GM12878 (cell line): Measurements from ENCODE around the gene CA10. TPM values are rescaled to one million over a fixed set of nuclear protein-coding genes. Genes with fewer than 3 reads are reported as not detected.

ENCODE experiments used
- ATAC-seq: fragments of 200-7000 bp; cut with Tn5 transposase; 3 replicates; pipeline ENCODE4 v1.9.1; 2020; ENCODE audit warnings: mild to moderate bottlenecking, moderate library complexity
- BruUV-seq: library from RNA; stranded (reverse); fragments of 400-500 nt; replicated peaks from 2 replicates; lab custom pipeline; 2021; lab: Mats Ljungman, UMichigan
- CTCF ChIA-PET: fragments of 300-600 bp; sonication (Branson Sonifier 250); formaldehyde crosslinking; extraction: SDS; loops from one replicate; lab custom pipeline; 2021; ENCODE audit warnings: inconsistent platforms; lab: Yijun Ruan, JAX
- POLR2A ChIA-PET: fragments of 350-600 bp; formaldehyde crosslinking; extraction: SDS; loops from one replicate; lab custom pipeline; 2021; ENCODE audit warnings: inconsistent platforms; lab: Charles Lee
- RAD21 ChIA-PET: fragments of 300-600 bp; sonication (Branson Sonifier 250); formaldehyde crosslinking; loops from one replicate; lab custom pipeline; 2023; ENCODE audit warnings: antibody characterized with exemption; ENCODE audit not compliant: unreplicated experiment; lab: Charles Lee
- SMC1A ChIA-PET: fragments of 300-600 bp; sonication (Branson Sonifier 250); formaldehyde crosslinking; loops from one replicate; lab custom pipeline; 2023; ENCODE audit not compliant: unreplicated experiment, uncharacterized antibody; lab: Charles Lee
- DNase-seq: peaks from one replicate; pipeline ENCODE4 v3.0.0-alpha.2; 2011; ENCODE audit warnings: low read depth, low spot score
- FAIRE-seq: peaks from 3 replicates; lab custom pipeline; 2011; peaks lifted over from hg19 to GRCh38; lab: Jason Lieb, UNC
- H2AFZ ChIP-seq: 2 replicates; pipeline ENCODE4 v1.6.0; 2011; ENCODE audit warnings: low read depth, low read length, control low read depth; ENCODE audit not compliant: control insufficient read depth
- H3K27ac ChIP-seq: 2 replicates; pipeline ENCODE4 v1.5.1; 2011; ENCODE audit warnings: control low read depth; ENCODE audit not compliant: control insufficient read depth, insufficient read depth
- H3K27me3 ChIP-seq, 2 experiments: replicated peaks in 1 of 2; 2 replicates each; pipeline versions ENCODE4 v1.6.0 to v1.6.1; 2011; ENCODE audit warnings: low read length in 1 of 2; ENCODE audit not compliant: control insufficient read depth in 2 of 2, insufficient read depth in 2 of 2
- H3K36me3 ChIP-seq, 2 experiments: 2 replicates each; pipeline ENCODE4 v1.5.1; 2011; ENCODE audit warnings: low read length in 1 of 2; ENCODE audit not compliant: control insufficient read depth in 2 of 2, insufficient read depth in 2 of 2
- H3K4me1 ChIP-seq: 2 replicates; pipeline ENCODE4 v1.6.1; 2011; ENCODE audit warnings: mild to moderate bottlenecking, low read length, moderate library complexity, mixed read lengths; ENCODE audit not compliant: control insufficient read depth, insufficient read depth
- H3K4me2 ChIP-seq: 2 replicates; pipeline ENCODE4 v1.6.0; 2011; ENCODE audit warnings: control low read depth; ENCODE audit not compliant: control insufficient read depth, insufficient read depth
- H3K4me3 ChIP-seq: fragments of 200-600 bp; sonication (generic); 2 replicates; pipeline ENCODE4 v1.5.1; 2016
- H3K79me2 ChIP-seq: 2 replicates; pipeline ENCODE4 v1.6.0; 2011; ENCODE audit warnings: low read length; ENCODE audit not compliant: control insufficient read depth, insufficient read depth
- H3K9ac ChIP-seq: 2 replicates; pipeline ENCODE4 v1.8.0; 2011; ENCODE audit warnings: low read length, control low read depth, mixed read lengths; ENCODE audit not compliant: control insufficient read depth, insufficient read depth
- H3K9me3 ChIP-seq: replicated peaks from 3 replicates; pipeline ENCODE4 v1.5.1; 2011; ENCODE audit warnings: mild to moderate bottlenecking, low read length; ENCODE audit not compliant: control insufficient read depth, insufficient read depth
- H4K20me1 ChIP-seq: 2 replicates; pipeline ENCODE4 v1.6.0; 2011; ENCODE audit not compliant: control insufficient read depth, insufficient read depth
- BMI1 ChIP-seq: fragments of 450-650 bp; IDR thresholded peaks from 2 replicates; pipeline ENCODE4 v1.6.1; 2016; ENCODE audit warnings: mild to moderate bottlenecking, moderate library complexity, borderline replicate concordance
- CBFB ChIP-seq: IDR thresholded peaks from 2 replicates; pipeline ENCODE4 v1.6.1; 2016; ENCODE audit warnings: antibody characterized with exemption, low read depth
- CHD1 ChIP-seq: IDR thresholded peaks from 2 replicates; pipeline ENCODE4 v1.6.1; 2012; ENCODE audit warnings: low read depth, low read length, improper control_type of control experiment
- CREB1 ChIP-seq: IDR thresholded peaks from 2 replicates; pipeline ENCODE4 v1.6.1; 2012; ENCODE audit warnings: low read depth, mild to moderate bottlenecking, inconsistent platforms
- EED ChIP-seq: sonication (generic); IDR thresholded peaks from 2 replicates; pipeline ENCODE4 v1.6.1; 2016; ENCODE audit warnings: antibody characterized with exemption, low read depth
- EP300 ChIP-seq, 2 experiments: fragments of 150-350 bp in 1 of 2; IDR thresholded peaks; 2 replicates each; pipeline ENCODE4 v1.6.1; 2011 to 2012; ENCODE audit warnings: low read depth in 2 of 2, low read length in 2 of 2, borderline replicate concordance in 1 of 2, improper control_type of control experiment in 1 of 2, inconsistent platforms in 1 of 2; ENCODE audit not compliant: control insufficient read depth in 1 of 2
- FOS ChIP-seq: IDR thresholded peaks from 3 replicates; pipeline ENCODE4 v1.6.1; 2011; ENCODE audit warnings: borderline replicate concordance; ENCODE audit not compliant: insufficient read length; ENCODE audit errors: extremely low read depth
- FOXK2 ChIP-seq: fragments of 450-650 bp; IDR thresholded peaks from 2 replicates; pipeline ENCODE4 v1.6.1; 2017; ENCODE audit warnings: mild to moderate bottlenecking, moderate library complexity
- RUNX3 ChIP-seq: IDR thresholded peaks from 2 replicates; pipeline ENCODE4 v1.6.1; 2012; ENCODE audit warnings: low read length, inconsistent platforms
- SMARCA5 ChIP-seq: fragments of 450-650 bp; IDR thresholded peaks from 2 replicates; pipeline ENCODE4 v1.6.1; 2017; ENCODE audit warnings: mild to moderate bottlenecking
- SP1 ChIP-seq: IDR thresholded peaks from one replicate; pipeline ENCODE4 v1.6.1; 2011; ENCODE audit warnings: low read depth, low read length
- STAT1 ChIP-seq: fragments of 450-650 bp; conservative IDR thresholded peaks from 2 replicates; pipeline ENCODE4 v1.6.1; 2014; ENCODE audit warnings: antibody characterized with exemption, mild to moderate bottlenecking
- ZNF622 ChIP-seq: fragments of 450-650 bp; IDR thresholded peaks from 2 replicates; pipeline ENCODE4 v1.6.1; 2017; ENCODE audit warnings: mild to moderate bottlenecking, inconsistent platforms
- WGBS: methylation state at CpG from one replicate; pipeline ENCODE4 v1.1.6; 2016; ENCODE audit warnings: low lambda C conversion rate; ENCODE audit not compliant: insufficient replicate concordance, insufficient coverage; ENCODE audit errors: missing lambda C conversion rate; 5-methylcytosine and 5-hydroxymethylcytosine counted together
- in situ Hi-C: fragments of 300-500 bp; cut with MboI; formaldehyde crosslinking; loops from 9 replicates; pipeline ENCODE4 v1.14.3; 2018; ENCODE audit warnings: mixed read lengths
- intact Hi-C: fragments of 100-400 bp; cut with micrococcal nuclease; formaldehyde crosslinking; loops from one replicate; pipeline ENCODE4 v1.14.2; 2022; ENCODE audit not compliant: unreplicated experiment
- polyA plus RNA-seq, 11 experiments: library from polyadenylated mRNA; depleted of rRNA in 4 of 11; unstranded in 6 of 11; stranded (reverse) in 5 of 11; fragments of >200 nt; fragmentation: Nextera tagmentation in 4 of 11; fragmentation: Illumina TruSeq in 1 of 11; extraction: Ambion mirVana in 4 of 11; extraction: Trizol in 1 of 11; gene quantifications; 1 replicate in 1 of 11; 2 replicates in 10 of 11; pipeline versions ENCODE4 v1.2.1 to v1.2.3, GENCODE V29; 2011 to 2016; ENCODE audit warnings: inconsistent platforms in 2 of 11, missing spikeins in 2 of 11, low read depth in 1 of 11
- total RNA-seq, 4 experiments: library from RNA; depleted of rRNA in 3 of 4; stranded (reverse); fragments of >200 nt in 3 of 4; fragmentation: Illumina TruSeq in 1 of 4; extraction: Trizol in 1 of 4; gene quantifications; 2 replicates each; pipeline versions ENCODE4 v1.2.1 to v1.2.3, GENCODE V29; 2013 to 2021
- TF ChIP-seq, protein P1 (sequence below): IDR thresholded peaks from 2 replicates; pipeline ENCODE4 v1.6.1; 2012; ENCODE audit warnings: improper control_type of control experiment, low read depth, low read length; ENCODE audit not compliant: insufficient replicate concordance
- TF ChIP-seq, protein P2 (sequence below): IDR thresholded peaks from 2 replicates; pipeline ENCODE4 v1.6.1; 2011; ENCODE audit warnings: low read depth, low read length, improper control_type of control experiment, borderline replicate concordance

CA10 gene
- total and polyA plus RNA-seq, 10 of the 15 experiments (the other 5 are each of a cell fraction or from before 2014, with no cell fraction given): not detected

DNA sequence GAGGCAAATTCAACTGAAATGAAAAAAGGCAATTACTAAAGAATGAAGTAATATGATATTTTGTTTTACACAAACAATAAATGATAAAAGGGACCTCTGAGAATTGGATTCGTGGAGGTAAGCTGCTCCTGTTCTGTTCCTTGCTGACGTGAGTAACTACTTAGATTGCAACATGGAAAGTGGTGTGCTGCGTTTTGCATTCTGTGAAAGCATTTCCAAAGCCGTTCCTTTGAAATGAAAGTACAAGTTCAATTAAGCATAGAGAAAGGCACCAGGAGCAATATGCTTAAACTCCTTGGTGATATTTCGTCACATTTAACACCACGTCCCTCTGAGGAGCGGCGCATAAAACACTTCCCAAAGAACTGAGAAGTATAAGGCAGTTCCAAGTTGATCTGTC, 516.5 kb downstream of the CA10 start:
- Histone ChIP-seq H3K36me3 (no peaks in the 10 kb centered on the region), H2AFZ (no peak overlapping the region), H4K20me1 (no peaks in the 10 kb centered on the region), H3K4me3 (no peak overlapping the region), H3K9me3 (no peaks in the 10 kb centered on the region), H3K27me3 (no peaks in the 10 kb centered on the region), H3K4me2 (no peak overlapping the region), H3K9ac (no peak overlapping the region), H3K4me1 (no peaks in the 10 kb centered on the region), H3K27ac (no peak overlapping the region), H3K79me2 (no peaks in the 10 kb centered on the region)
- TF ChIP-seq, protein P1, sequence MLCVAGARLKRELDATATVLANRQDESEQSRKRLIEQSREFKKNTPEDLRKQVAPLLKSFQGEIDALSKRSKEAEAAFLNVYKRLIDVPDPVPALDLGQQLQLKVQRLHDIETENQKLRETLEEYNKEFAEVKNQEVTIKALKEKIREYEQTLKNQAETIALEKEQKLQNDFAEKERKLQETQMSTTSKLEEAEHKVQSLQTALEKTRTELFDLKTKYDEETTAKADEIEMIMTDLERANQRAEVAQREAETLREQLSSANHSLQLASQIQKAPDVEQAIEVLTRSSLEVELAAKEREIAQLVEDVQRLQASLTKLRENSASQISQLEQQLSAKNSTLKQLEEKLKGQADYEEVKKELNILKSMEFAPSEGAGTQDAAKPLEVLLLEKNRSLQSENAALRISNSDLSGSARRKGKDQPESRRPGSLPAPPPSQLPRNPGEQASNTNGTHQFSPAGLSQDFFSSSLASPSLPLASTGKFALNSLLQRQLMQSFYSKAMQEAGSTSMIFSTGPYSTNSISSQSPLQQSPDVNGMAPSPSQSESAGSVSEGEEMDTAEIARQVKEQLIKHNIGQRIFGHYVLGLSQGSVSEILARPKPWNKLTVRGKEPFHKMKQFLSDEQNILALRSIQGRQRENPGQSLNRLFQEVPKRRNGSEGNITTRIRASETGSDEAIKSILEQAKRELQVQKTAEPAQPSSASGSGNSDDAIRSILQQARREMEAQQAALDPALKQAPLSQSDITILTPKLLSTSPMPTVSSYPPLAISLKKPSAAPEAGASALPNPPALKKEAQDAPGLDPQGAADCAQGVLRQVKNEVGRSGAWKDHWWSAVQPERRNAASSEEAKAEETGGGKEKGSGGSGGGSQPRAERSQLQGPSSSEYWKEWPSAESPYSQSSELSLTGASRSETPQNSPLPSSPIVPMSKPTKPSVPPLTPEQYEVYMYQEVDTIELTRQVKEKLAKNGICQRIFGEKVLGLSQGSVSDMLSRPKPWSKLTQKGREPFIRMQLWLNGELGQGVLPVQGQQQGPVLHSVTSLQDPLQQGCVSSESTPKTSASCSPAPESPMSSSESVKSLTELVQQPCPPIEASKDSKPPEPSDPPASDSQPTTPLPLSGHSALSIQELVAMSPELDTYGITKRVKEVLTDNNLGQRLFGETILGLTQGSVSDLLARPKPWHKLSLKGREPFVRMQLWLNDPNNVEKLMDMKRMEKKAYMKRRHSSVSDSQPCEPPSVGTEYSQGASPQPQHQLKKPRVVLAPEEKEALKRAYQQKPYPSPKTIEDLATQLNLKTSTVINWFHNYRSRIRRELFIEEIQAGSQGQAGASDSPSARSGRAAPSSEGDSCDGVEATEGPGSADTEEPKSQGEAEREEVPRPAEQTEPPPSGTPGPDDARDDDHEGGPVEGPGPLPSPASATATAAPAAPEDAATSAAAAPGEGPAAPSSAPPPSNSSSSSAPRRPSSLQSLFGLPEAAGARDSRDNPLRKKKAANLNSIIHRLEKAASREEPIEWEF: no peak
- TF ChIP-seq EED (no peak), CBFB (no peak), BMI1 (no peak), RUNX3 (no peak), ZNF622 (no peak), EP300 (IDR thresholded peaks at IDR 0.05; ENCODE audit: borderline replicate concordance in 1 of 2, control insufficient read depth in 1 of 2, low read depth in 2 of 2, low read length in 2 of 2) (no peak), FOS (no peak), FOXK2 (no peak), SP1 (no peak), CREB1 (no peak), STAT1 (no peak), SMARCA5 (no peak), CHD1 (no peak)
- TF ChIP-seq, protein P2, sequence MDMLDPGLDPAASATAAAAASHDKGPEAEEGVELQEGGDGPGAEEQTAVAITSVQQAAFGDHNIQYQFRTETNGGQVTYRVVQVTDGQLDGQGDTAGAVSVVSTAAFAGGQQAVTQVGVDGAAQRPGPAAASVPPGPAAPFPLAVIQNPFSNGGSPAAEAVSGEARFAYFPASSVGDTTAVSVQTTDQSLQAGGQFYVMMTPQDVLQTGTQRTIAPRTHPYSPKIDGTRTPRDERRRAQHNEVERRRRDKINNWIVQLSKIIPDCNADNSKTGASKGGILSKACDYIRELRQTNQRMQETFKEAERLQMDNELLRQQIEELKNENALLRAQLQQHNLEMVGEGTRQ: no peak
- 27% methylated on average over 8 of the region's 8 CpGs for WGBS
- intact Hi-C loops (no loop called here), in situ Hi-C loops (no loop called here)
- ATAC-seq (no peak), FAIRE-seq (no peak), DNase-seq (no peak)
- ChIA-PET CTCF (no interaction called here), SMC1A (no interaction called here), POLR2A (no interaction called here), RAD21 (no interaction called here)
- no TSS peak for BruUV-seq
